ENCODE data around the gene SF3B2.
"Not testable (repeated sequence)": the region's sequence is repeated elsewhere in the genome, so short reads cannot be mapped to it uniquely, and the experiment has no call there.

SF3B2 gene

GRCh38 chr11:66051766-66052663 is at the start of gene SF3B2:
SF3B2 (plus strand) TSS chr11:66052364; CDS start chr11:66052385, 21 bp downstream.
- peak; percentile 49 for FAIRE-seq

- no peak for FAIRE-seq
Observed at GRCh38 chr11:66002648-66003225, 49.4 kb upstream of the SF3B2 start.

GRCh38 chr11:66003291-66003690 is 48.9 kb upstream of the SF3B2 start:
- no peak for FAIRE-seq

- FAIRE-seq, result no peak
Observed at GRCh38 chr11:66004186-66004585, 48.0 kb upstream of the SF3B2 start.

- FAIRE-seq, result no peak
Observed at GRCh38 chr11:66006134-66006890, 45.9 kb upstream of the SF3B2 start.

- FAIRE-seq, result no peak
Observed at GRCh38 chr11:66006891-66007176, 45.3 kb upstream of the SF3B2 start.

GRCh38 chr11:66007201-66007634 is 44.9 kb upstream of the SF3B2 start:
- no peak for FAIRE-seq

GRCh38 chr11:66008095-66008467 is 44.1 kb upstream of the SF3B2 start:
- no peak for FAIRE-seq

GRCh38 chr11:66008468-66009101 is 43.6 kb upstream of the SF3B2 start:
- no peak for FAIRE-seq

GRCh38 chr11:66010036-66010435 is 42.1 kb upstream of the SF3B2 start:
- not testable (repeated sequence) for FAIRE-seq

- no peak for FAIRE-seq
Observed at GRCh38 chr11:66011239-66011784, 40.9 kb upstream of the SF3B2 start.

- no peak for FAIRE-seq
Observed at GRCh38 chr11:66011785-66012303, 40.3 kb upstream of the SF3B2 start, which contains the start of gene CST6. CST6 (plus strand) TSS chr11:66012008; CDS start chr11:66012045, 37 bp downstream.

- FAIRE-seq, result no peak
Observed at GRCh38 chr11:66012371-66012945, 39.7 kb upstream of the SF3B2 start.

GRCh38 chr11:66012946-66013761 is 39.0 kb upstream of the SF3B2 start:
- no peak for FAIRE-seq

GRCh38 chr11:66013762-66014100 is 38.4 kb upstream of the SF3B2 start:
- no peak for FAIRE-seq

GRCh38 chr11:66014804-66015453 is 37.2 kb upstream of the SF3B2 start:
- no peak for FAIRE-seq

- no peak for FAIRE-seq
Observed at GRCh38 chr11:66015454-66015881, 36.7 kb upstream of the SF3B2 start.

- no peak for FAIRE-seq
Observed at GRCh38 chr11:66015936-66016792, 36.0 kb upstream of the SF3B2 start.

- no peak for FAIRE-seq
Observed at GRCh38 chr11:66016793-66017177, 35.4 kb upstream of the SF3B2 start.

- FAIRE-seq, result no peak
Observed at GRCh38 chr11:66017321-66017720, 34.8 kb upstream of the SF3B2 start.
